Muscle of leg (tissue), 11 donors: ENCODE data around the gene COTL1. TPM values are rescaled to one million over a fixed set of nuclear protein-coding genes. Genes with fewer than 3 reads are reported as not detected.

ENCODE experiments used
- DNase-seq: peaks from one replicate; pipeline ENCODE4 v3.0.0; 2013
- H3K27ac ChIP-seq: one replicate; pipeline ENCODE4 v1.5.1; 2013; ENCODE audit warnings: mild to moderate bottlenecking, low read length, control low read depth
- H3K27me3 ChIP-seq: one replicate; pipeline ENCODE4 v1.6.1; 2013; ENCODE audit warnings: low read length; ENCODE audit not compliant: control insufficient read depth, insufficient read depth
- H3K36me3 ChIP-seq: one replicate; pipeline ENCODE4 v1.6.1; 2013; ENCODE audit warnings: low read length; ENCODE audit not compliant: control insufficient read depth, insufficient read depth
- H3K4me1 ChIP-seq: one replicate; pipeline ENCODE4 v1.6.1; 2013; ENCODE audit warnings: low read length; ENCODE audit not compliant: control insufficient read depth, insufficient read depth
- H3K4me3 ChIP-seq: one replicate; pipeline ENCODE4 v1.5.1; 2013; ENCODE audit warnings: low read length, control low read depth
- H3K9me3 ChIP-seq: replicated peaks from 2 replicates; pipeline ENCODE4 v1.6.1; 2013; ENCODE audit warnings: low read depth, low read length; ENCODE audit not compliant: control insufficient read depth
- WGBS: methylation state at CpG from one replicate; pipeline ENCODE4 v1.1.5; 2013; ENCODE audit warnings: missing lambda C conversion rate; ENCODE audit not compliant: insufficient coverage; 5-methylcytosine and 5-hydroxymethylcytosine counted together
- polyA plus RNA-seq, 8 donors: library from polyadenylated mRNA; unstranded; fragments of 120-200 nt; gene quantifications; one replicate each; pipeline versions ENCODE4 v1.2.1 to v1.2.3, GENCODE V29; 2013; ENCODE audit warnings: inconsistent platforms in 1 of 8, low replicate concordance in 1 of 8; ENCODE audit not compliant: insufficient read length in 8 of 8, insufficient read depth in 1 of 8
- total RNA-seq: library from RNA; stranded (reverse); fragments of 120-200 nt; gene quantifications from one replicate; pipeline ENCODE4 v1.2.4, GENCODE V29; 2013

COTL1 gene
- total and polyA plus RNA-seq, 9 donors = 17.8 to 50.5 (median 32.9) TPM

DNA sequence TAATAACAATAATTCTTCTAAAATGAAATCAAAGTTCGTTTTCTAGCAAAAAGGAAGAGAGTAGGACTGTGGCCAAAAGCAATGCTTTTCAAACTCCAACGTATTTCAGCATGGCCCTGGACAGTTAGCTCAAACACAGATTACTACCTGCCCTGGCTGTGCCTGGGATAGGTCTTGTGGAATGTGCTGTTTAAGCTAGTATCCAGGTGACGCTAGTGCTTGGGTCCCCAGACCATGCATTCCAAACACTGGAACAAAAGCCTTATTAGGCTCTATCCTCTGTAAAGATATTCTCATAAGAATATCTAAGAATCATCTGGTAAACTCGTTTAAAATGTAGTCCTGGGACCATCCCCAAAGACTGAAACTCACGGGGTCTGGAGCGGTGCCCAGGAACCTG, 60.8 kb downstream of the COTL1 start:
- DNase-seq = no peak
- Histone ChIP-seq H3K4me1 (peaks cover 7% of the 10 kb centered on the region), H3K27ac (no peak overlapping the region), H3K36me3 (no peaks in the 10 kb centered on the region), H3K27me3 (peaks cover 17% of the 10 kb centered on the region), H3K9me3 (no peaks in the 10 kb centered on the region), H3K4me3 (no peak overlapping the region)
- no CpG with 5 or more reads among the region's 6 CpGs for WGBS

- DNase-seq = peak; percentile 86
- WGBS = 48% methylated on average over 2 of the region's 19 CpGs
- Histone ChIP-seq H3K36me3 (no peaks in the 10 kb centered on the region), H3K9me3 (no peaks in the 10 kb centered on the region), H3K27ac (no peak overlapping the region), H3K4me1 (peaks cover 7% of the 10 kb centered on the region), H3K27me3 (peaks cover 12% of the 10 kb centered on the region), H3K4me3 (no peak overlapping the region)
Observed at GRCh38 chr16:84555418-84556196, 62.3 kb downstream of the COTL1 start.

DNA sequence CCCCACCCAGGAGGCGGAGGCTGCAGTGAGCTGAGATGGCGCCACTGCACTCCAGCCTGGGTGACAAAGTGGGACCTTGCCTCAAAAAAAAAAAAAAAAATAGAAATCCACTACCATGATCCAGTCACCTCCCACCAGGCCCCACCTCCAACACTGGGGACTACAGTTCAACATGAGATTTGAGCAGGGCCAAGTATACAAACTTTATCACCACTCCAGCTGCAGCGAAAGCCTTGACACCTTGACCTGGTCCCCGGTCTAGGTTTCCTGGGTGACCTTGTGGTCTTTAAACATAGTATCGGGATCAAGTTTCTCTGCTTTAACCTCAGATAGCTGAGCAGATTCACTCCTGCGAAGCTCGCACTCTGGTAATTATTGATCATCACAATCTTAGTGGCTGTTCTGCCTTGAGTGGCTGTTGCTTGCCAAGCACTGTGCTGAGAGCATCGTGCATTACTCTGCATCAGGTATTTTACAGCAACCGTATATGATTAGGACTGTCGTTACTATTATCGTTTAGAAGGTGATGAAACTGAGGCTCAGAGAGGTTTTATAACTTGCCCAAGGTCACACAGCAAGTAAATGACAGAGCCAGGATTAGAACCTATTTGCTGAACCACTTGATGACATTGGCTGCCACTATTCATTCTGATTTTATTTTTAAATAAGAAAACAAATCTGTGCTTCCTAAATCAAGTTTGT, 63.1 kb downstream of the COTL1 start:
- no peak overlapping the region for H3K27ac ChIP-seq

GRCh38 chr16:84553873-84554399, 63.9 kb downstream of the COTL1 start:
- peaks cover 2% of the 10 kb centered on the region for H3K4me1 ChIP-seq
- no peaks in the 10 kb centered on the region for H3K9me3 ChIP-seq
- peaks cover 15% of the 10 kb centered on the region for H3K27me3 ChIP-seq
- no peak overlapping the region for H3K4me3 ChIP-seq
- H3K27ac ChIP-seq = no peak overlapping the region
- 83% methylated on average over 9 of the region's 11 CpGs for WGBS
- DNase-seq = no peak
- no peaks in the 10 kb centered on the region for H3K36me3 ChIP-seq

More for the DNA sequence above, 63.1 kb downstream of the COTL1 start:
- Histone ChIP-seq H3K4me1 (peaks cover 7% of the 10 kb centered on the region), H3K4me3 (no peak overlapping the region), H3K36me3 (no peaks in the 10 kb centered on the region), H3K9me3 (no peaks in the 10 kb centered on the region), H3K27me3 (peaks cover 12% of the 10 kb centered on the region)
- WGBS = 91% methylated on average over 7 of the region's 11 CpGs
- DNase-seq = no peak

DNA sequence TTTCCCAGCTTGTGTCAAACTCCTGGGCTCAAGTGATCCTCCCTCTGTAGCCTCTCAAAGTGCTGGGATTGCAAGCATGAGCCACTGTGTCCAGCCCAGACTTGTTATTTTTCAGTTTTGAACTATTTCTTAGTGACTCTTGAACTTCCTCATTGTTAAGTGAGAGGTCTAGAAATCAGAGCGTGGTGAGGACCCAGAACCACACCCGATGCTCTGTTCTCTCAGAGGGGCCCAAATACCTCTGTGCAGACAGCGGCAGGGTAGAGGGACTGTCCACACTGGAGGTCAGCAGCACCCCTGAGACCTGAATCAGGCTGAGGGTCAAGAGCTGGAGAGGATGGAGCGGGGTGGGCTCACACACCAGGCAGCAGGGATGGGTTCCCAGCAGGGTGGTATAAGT, 65.7 kb downstream of the COTL1 start:
- Histone ChIP-seq H3K9me3 (no peaks in the 10 kb centered on the region), H3K4me1 (peaks cover 9% of the 10 kb centered on the region), H3K27ac (no peak overlapping the region), H3K4me3 (no peak overlapping the region), H3K36me3 (no peaks in the 10 kb centered on the region), H3K27me3 (peaks cover 15% of the 10 kb centered on the region)
- WGBS = 60% methylated on average over 3 of the region's 4 CpGs
- no peak for DNase-seq

DNA sequence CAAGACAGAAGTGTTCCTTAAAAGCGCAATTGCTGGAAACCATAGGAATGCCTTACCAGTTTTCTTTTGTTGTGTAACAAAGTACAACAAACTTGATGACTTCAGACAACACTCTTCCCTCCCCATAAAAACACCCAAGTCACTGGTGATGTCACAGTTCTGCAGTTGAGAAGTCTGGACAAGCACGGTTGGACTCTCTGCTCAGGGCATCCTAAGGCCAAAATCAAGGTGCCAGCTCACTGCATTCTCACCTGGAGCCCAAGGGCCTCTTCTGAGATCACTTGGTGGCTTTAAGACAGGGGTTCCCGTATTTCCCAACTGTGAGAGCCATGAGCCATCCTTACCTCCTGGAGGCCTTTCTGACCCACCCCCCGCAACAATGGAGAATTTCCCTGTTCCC, 67.8 kb downstream of the COTL1 start:
- 90% methylated on average over 3 of the region's 4 CpGs for WGBS

DNA sequence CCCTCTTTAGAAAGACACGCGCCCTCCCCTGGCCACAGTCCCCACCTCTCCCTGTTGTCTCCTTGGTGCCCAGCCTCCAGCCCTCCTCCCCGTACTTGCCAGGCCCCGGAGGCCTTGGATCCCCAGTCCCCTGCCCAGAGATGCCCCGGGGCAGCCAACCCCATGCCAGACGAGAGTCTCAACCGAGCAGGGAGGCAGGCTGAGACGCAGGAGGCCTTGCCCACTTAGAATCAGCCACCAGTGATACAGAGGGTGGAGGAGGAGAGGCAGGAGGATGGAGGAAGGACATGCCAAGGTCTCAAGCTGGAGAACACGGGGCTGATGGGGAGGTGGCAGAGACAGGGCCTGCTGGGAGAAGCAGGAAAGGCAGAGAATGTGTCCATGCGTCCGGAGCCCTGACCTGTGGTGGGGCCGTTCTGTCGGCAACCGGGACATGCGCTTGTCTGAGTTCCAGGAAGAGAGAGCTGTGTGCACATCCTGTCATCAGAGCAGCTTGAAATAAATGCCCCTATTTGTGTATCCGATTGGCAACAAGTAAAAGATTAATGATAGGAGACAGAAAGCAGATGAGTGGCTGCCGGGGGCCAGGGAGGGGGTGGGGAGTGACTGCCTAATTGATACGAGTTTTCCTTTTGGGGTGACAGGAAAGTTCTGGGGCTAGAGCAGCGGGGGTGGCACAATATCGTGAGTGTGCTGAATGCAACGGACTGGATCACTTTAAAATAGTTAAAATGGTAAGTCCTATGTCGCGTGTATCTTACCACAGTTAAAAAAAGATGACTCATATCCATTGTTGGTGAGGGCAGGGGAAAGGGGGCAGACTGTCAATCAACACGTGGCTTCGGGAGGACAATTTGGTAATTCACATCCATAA, 68.7 kb downstream of the COTL1 start:
- no peak for DNase-seq
- H3K4me1 ChIP-seq = peaks cover 18% of the 10 kb centered on the region
- no peak overlapping the region for H3K4me3 ChIP-seq
- peaks cover 24% of the 10 kb centered on the region for H3K27me3 ChIP-seq
- no peaks in the 10 kb centered on the region for H3K9me3 ChIP-seq
- peak overlapping the region; percentile 67 for H3K27ac ChIP-seq
- H3K36me3 ChIP-seq = no peaks in the 10 kb centered on the region
- 55% methylated on average over 16 of the region's 25 CpGs for WGBS

More for the DNA sequence above, 67.8 kb downstream of the COTL1 start:
- H3K4me3 ChIP-seq = no peak overlapping the region
- no peaks in the 10 kb centered on the region for H3K9me3 ChIP-seq
- no peaks in the 10 kb centered on the region for H3K36me3 ChIP-seq
- H3K27ac ChIP-seq = no peak overlapping the region
- H3K27me3 ChIP-seq = peaks cover 18% of the 10 kb centered on the region
- no peak for DNase-seq
- peaks cover 10% of the 10 kb centered on the region for H3K4me1 ChIP-seq

- peak overlapping the region; percentile 67 for H3K27ac ChIP-seq
- no peaks in the 10 kb centered on the region for H3K36me3 ChIP-seq
- H3K4me3 ChIP-seq = no peak overlapping the region
- no peaks in the 10 kb centered on the region for H3K9me3 ChIP-seq
- H3K27me3 ChIP-seq = peaks cover 24% of the 10 kb centered on the region
- 60% methylated on average over 1 of the region's 8 CpGs for WGBS
- no peak for DNase-seq
- H3K4me1 ChIP-seq = peaks cover 23% of the 10 kb centered on the region
Observed at GRCh38 chr16:84548508-84548907, 69.4 kb downstream of the COTL1 start.

GRCh38 chr16:84547546-84548061, 70.3 kb downstream of the COTL1 start:
- no peak overlapping the region for H3K27ac ChIP-seq
- no peaks in the 10 kb centered on the region for H3K36me3 ChIP-seq
- no peak for DNase-seq
- WGBS = 52% methylated on average over 7 of the region's 12 CpGs
- H3K9me3 ChIP-seq = no peaks in the 10 kb centered on the region
- no peak overlapping the region for H3K4me3 ChIP-seq
- H3K27me3 ChIP-seq = peaks cover 24% of the 10 kb centered on the region
- H3K4me1 ChIP-seq = peaks cover 23% of the 10 kb centered on the region
